HepG2 (cell line): ENCODE data around the gene FOXK2. TPM values are rescaled to one million over a fixed set of nuclear protein-coding genes. Genes with fewer than 3 reads are reported as not detected.

ENCODE experiments used
- ATF2 ChIP-seq: sonication (generic); formaldehyde crosslinking; IDR thresholded peaks from 2 replicates; pipeline ENCODE4 v1.4.0; 2020; ENCODE audit warnings: missing genetic modification reagents
- CENPT ChIP-seq: sonication (generic); formaldehyde crosslinking; IDR thresholded peaks from 2 replicates; pipeline ENCODE4 v1.8.0; 2022; ENCODE audit warnings: low read depth, mild to moderate bottlenecking, moderate library complexity, missing genetic modification reagents
- CREBL2 ChIP-seq: sonication (generic); formaldehyde crosslinking; IDR thresholded peaks from 2 replicates; pipeline ENCODE4 v1.8.1; 2023; ENCODE audit warnings: missing genetic modification reagents, mild to moderate bottlenecking, borderline replicate concordance
- GATAD1 ChIP-seq: IDR thresholded peaks from 2 replicates; pipeline ENCODE4 v1.6.1; 2016; ENCODE audit warnings: missing genetic modification reagents, missing compliant biosample characterization
- HMG20A ChIP-seq: IDR thresholded peaks from 2 replicates; pipeline ENCODE4 v1.6.1; 2016; ENCODE audit warnings: borderline replicate concordance
- MEIS2 ChIP-seq: sonication (generic); formaldehyde crosslinking; IDR thresholded peaks from 2 replicates; pipeline ENCODE4 v1.9.0; 2021; ENCODE audit warnings: mild to moderate bottlenecking, missing genetic modification reagents
- NR1H2 ChIP-seq: sonication (generic); formaldehyde crosslinking; IDR thresholded peaks from 2 replicates; pipeline ENCODE4 v1.8.1; 2022; ENCODE audit warnings: low read depth, missing genetic modification reagents, borderline replicate concordance
- NR2F2 ChIP-seq: IDR thresholded peaks from 2 replicates; pipeline ENCODE4 v1.6.1; 2012; ENCODE audit warnings: low read depth, inconsistent platforms, borderline replicate concordance
- RARG ChIP-seq: sonication (generic); formaldehyde crosslinking; IDR thresholded peaks from 2 replicates; pipeline ENCODE4 v1.4.0; 2020; ENCODE audit warnings: low read depth, mild to moderate bottlenecking, missing genetic modification reagents
- RNF219 ChIP-seq: sonication (generic); formaldehyde crosslinking; IDR thresholded peaks from 2 replicates; pipeline ENCODE4 v1.5.0; 2020; ENCODE audit warnings: mild to moderate bottlenecking, missing genetic modification reagents
- SIX4 ChIP-seq: sonication (generic); formaldehyde crosslinking; IDR thresholded peaks from 2 replicates; pipeline ENCODE4 v1.4.0; 2020; ENCODE audit warnings: missing genetic modification reagents
- SPEN ChIP-seq: sonication (generic); formaldehyde crosslinking; IDR thresholded peaks from 2 replicates; pipeline ENCODE4 v1.5.1; 2020; ENCODE audit warnings: low read depth, mild to moderate bottlenecking, missing genetic modification reagents
- THAP7 ChIP-seq: sonication (generic); formaldehyde crosslinking; IDR thresholded peaks from 2 replicates; pipeline ENCODE4 v1.8.1; 2023; ENCODE audit warnings: mild to moderate bottlenecking, missing genetic modification reagents
- ZNF407 ChIP-seq: sonication (generic); formaldehyde crosslinking; IDR thresholded peaks from one replicate; pipeline ENCODE4 v1.5.1; 2020; ENCODE audit warnings: mild to moderate bottlenecking, missing genetic modification reagents; ENCODE audit errors: not compliant biosample characterization
- polyA plus RNA-seq, 8 experiments: library from polyadenylated mRNA; depleted of rRNA in 3 of 8; stranded (reverse) in 7 of 8; unstranded in 1 of 8; fragments of >200 nt; fragmentation: Illumina TruSeq in 4 of 8; extraction: Trizol in 4 of 8; gene quantifications; 2 replicates each; pipeline versions ENCODE4 v1.2.1 to v1.2.3, GENCODE V29; 2011 to 2016; ENCODE audit warnings: low read depth in 4 of 8, missing spikeins in 1 of 8, mixed read lengths in 1 of 8; ENCODE audit not compliant: insufficient read depth in 1 of 8
- total RNA-seq, 5 experiments: library from RNA; depleted of rRNA; stranded (reverse); fragments of >200 nt; fragmentation: Illumina TruSeq; extraction: Trizol; gene quantifications; 2 replicates each; pipeline ENCODE4 v1.2.3, GENCODE V29; 2016; ENCODE audit warnings: low read depth in 1 of 5

FOXK2 gene
- total and polyA plus RNA-seq, 2 of the 13 experiments (the other 11 are each of a cell fraction or from before 2014, with no cell fraction given) = 67.1 to 67.2 TPM

GRCh38 chr17:82494236-82495055, 25.1 kb upstream of the FOXK2 start (continued):
- no peak for TF ChIP-seq NR1H2 (CRISPR knock-in tag)
- TF ChIP-seq MEIS2 (CRISPR knock-in tag) = no peak; the same call in 1 of the 2 replicates
- TF ChIP-seq THAP7 (CRISPR knock-in tag) = no peak; the same call in 1 of the 2 replicates
- TF ChIP-seq RNF219 = no peak
- no peak for TF ChIP-seq CENPT (CRISPR knock-in tag)
- TF ChIP-seq HMG20A = peak; percentile 71; the same call in 1 of the 2 replicates
- TF ChIP-seq ZNF407 (CRISPR knock-in tag) = no peak
- no peak for TF ChIP-seq NR2F2
- TF ChIP-seq CREBL2 = no peak
- peak; percentile 84; the same call in 1 of the 2 replicates for TF ChIP-seq SPEN (CRISPR knock-in tag)
- 0 out of 2 replicates have a peak, but pooled peaks have one; percentile 37 for TF ChIP-seq RARG
- TF ChIP-seq GATAD1 (CRISPR knock-in tag) = peak; percentile 74
- TF ChIP-seq ATF2 (CRISPR knock-in tag) = peak; percentile 82
- TF ChIP-seq SIX4 (CRISPR knock-in tag) = peak; percentile 70; the same call in 1 of the 2 replicates
